ENCODE measurements around the gene FGA.

DNA sequence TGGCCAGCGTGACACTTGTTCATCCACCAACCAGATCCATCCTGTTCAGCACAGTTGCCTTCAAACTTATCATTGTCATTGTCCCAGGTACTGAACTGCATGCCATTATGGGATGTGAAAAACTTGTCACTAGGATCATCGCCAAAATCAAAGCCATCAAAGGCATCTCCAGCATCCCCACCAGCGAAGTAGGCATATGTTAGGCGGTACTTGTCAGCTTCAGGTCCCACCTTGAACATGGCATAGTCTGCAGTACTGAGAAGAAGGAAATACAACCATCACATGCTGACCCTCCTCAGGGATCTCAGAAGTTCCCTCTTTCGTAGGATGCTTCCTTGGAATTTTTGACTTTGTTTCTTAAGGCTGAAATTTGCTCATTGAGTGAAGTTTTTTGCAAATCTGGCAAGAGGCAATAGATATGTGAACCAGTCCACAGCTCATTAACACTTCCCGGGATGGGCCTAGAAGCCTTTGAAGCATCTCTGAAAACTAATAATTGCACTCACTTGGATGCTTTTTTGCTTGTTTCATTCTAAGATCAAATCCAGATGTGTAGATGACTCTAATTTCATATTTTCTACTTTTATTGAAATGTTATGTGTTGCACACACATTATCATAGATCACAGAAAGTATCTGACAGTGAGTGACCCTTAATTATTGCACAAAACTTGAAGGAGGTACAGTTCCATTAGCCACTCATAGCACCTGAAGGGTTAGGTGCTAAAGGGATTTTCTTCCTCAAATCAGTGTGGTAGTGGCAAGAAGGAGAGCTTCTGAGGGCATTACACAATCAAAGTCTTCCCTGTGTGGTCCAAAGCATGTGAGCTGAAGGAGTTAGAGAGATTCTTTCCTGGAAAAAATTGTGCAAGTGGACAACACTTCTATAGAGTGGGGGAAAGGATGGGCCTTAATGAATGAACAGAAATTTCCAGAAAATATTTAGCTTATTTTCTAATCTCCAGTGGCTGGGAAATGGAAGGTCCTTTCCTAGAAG lies 16.5 kb upstream of the FGA start:
- TF ChIP-seq, protein P1, sequence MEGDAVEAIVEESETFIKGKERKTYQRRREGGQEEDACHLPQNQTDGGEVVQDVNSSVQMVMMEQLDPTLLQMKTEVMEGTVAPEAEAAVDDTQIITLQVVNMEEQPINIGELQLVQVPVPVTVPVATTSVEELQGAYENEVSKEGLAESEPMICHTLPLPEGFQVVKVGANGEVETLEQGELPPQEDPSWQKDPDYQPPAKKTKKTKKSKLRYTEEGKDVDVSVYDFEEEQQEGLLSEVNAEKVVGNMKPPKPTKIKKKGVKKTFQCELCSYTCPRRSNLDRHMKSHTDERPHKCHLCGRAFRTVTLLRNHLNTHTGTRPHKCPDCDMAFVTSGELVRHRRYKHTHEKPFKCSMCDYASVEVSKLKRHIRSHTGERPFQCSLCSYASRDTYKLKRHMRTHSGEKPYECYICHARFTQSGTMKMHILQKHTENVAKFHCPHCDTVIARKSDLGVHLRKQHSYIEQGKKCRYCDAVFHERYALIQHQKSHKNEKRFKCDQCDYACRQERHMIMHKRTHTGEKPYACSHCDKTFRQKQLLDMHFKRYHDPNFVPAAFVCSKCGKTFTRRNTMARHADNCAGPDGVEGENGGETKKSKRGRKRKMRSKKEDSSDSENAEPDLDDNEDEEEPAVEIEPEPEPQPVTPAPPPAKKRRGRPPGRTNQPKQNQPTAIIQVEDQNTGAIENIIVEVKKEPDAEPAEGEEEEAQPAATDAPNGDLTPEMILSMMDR (IDR thresholded peaks at IDR 0.05; ENCODE audit: low read depth, low read length, missing input control) = no peak
- TF ChIP-seq RAD21 (IDR thresholded peaks at IDR 0.05) (no peak), YY1 (IDR thresholded peaks at IDR 0.05) (peak; percentile 11), RXRA (IDR thresholded peaks at IDR 0.05) (no peak), TAF1 (conservative IDR thresholded peaks at IDR 0.05) (no peak), NR2F2 (IDR thresholded peaks at IDR 0.05) (no peak), GABPA (IDR thresholded peaks at IDR 0.05 in 1 of 2, conservative IDR thresholded peaks at IDR 0.05 in 1 of 2) (no peak), HNF4A (conservative IDR thresholded peaks at IDR 0.05) (peak in 1 of 2 donors; percentile 26), SP1 (IDR thresholded peaks at IDR 0.05) (peak; percentile 12), FOXA1 (IDR thresholded peaks at IDR 0.05) (no peak), JUND (IDR thresholded peaks at IDR 0.05) (no peak)
- TF ChIP-seq, protein P2, sequence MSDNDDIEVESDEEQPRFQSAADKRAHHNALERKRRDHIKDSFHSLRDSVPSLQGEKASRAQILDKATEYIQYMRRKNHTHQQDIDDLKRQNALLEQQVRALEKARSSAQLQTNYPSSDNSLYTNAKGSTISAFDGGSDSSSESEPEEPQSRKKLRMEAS (IDR thresholded peaks at IDR 0.05) = no peak
- TF ChIP-seq, protein P3, sequence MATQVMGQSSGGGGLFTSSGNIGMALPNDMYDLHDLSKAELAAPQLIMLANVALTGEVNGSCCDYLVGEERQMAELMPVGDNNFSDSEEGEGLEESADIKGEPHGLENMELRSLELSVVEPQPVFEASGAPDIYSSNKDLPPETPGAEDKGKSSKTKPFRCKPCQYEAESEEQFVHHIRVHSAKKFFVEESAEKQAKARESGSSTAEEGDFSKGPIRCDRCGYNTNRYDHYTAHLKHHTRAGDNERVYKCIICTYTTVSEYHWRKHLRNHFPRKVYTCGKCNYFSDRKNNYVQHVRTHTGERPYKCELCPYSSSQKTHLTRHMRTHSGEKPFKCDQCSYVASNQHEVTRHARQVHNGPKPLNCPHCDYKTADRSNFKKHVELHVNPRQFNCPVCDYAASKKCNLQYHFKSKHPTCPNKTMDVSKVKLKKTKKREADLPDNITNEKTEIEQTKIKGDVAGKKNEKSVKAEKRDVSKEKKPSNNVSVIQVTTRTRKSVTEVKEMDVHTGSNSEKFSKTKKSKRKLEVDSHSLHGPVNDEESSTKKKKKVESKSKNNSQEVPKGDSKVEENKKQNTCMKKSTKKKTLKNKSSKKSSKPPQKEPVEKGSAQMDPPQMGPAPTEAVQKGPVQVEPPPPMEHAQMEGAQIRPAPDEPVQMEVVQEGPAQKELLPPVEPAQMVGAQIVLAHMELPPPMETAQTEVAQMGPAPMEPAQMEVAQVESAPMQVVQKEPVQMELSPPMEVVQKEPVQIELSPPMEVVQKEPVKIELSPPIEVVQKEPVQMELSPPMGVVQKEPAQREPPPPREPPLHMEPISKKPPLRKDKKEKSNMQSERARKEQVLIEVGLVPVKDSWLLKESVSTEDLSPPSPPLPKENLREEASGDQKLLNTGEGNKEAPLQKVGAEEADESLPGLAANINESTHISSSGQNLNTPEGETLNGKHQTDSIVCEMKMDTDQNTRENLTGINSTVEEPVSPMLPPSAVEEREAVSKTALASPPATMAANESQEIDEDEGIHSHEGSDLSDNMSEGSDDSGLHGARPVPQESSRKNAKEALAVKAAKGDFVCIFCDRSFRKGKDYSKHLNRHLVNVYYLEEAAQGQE (IDR thresholded peaks at IDR 0.05) = peak; percentile 14
- TF ChIP-seq, protein P4, sequence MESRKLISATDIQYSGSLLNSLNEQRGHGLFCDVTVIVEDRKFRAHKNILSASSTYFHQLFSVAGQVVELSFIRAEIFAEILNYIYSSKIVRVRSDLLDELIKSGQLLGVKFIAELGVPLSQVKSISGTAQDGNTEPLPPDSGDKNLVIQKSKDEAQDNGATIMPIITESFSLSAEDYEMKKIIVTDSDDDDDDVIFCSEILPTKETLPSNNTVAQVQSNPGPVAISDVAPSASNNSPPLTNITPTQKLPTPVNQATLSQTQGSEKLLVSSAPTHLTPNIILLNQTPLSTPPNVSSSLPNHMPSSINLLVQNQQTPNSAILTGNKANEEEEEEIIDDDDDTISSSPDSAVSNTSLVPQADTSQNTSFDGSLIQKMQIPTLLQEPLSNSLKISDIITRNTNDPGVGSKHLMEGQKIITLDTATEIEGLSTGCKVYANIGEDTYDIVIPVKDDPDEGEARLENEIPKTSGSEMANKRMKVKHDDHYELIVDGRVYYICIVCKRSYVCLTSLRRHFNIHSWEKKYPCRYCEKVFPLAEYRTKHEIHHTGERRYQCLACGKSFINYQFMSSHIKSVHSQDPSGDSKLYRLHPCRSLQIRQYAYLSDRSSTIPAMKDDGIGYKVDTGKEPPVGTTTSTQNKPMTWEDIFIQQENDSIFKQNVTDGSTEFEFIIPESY (IDR thresholded peaks at IDR 0.05) = no peak
